HFF-Myc (cell line): ENCODE data around the gene SPACDR.
"Not testable (repeated sequence)": the region's sequence is repeated elsewhere in the genome, so short reads cannot be mapped to it uniquely, and the experiment has no call there.

Experiments
- DNase-seq: peaks from one replicate; pipeline ENCODE4 v3.0.0-alpha.2; 2011; ENCODE audit warnings: low read depth; ENCODE audit errors: extremely low read depth
- H3K4me3 ChIP-seq: replicated peaks from 2 replicates; pipeline ENCODE4 v1.5.1; 2011; ENCODE audit warnings: low read depth, mild to moderate bottlenecking, control low read depth, low read length
- TF ChIP-seq, protein P1 (sequence below): IDR thresholded peaks from 2 replicates; pipeline ENCODE4 v1.5.1; 2012; ENCODE audit warnings: mild to moderate bottlenecking, low read depth, low read length, control low read depth; ENCODE audit errors: missing control alignments

SPACDR gene

DNA sequence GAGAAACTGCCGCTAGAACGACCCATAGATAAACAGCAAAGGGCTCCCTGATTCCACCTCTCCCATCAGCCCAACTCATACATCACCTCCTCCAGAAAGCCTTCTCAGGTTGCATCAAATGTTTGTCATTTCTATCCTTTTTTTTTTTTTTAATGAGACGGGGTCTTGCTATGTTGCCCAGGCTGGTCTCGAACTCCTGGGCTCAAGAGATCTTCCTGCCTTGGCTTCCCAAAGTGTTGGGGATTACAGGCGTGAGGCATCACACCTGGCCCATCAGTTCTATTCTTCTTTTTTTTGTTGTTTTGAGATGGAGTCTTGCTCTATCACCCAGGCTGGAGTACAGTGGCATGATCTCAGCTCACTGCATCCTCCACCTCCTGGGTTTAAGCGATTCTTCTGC, 7.0 kb downstream of the SPACDR start:
- no peak for DNase-seq
- H3K4me3 ChIP-seq = no peak overlapping the region
- TF ChIP-seq, protein P1, sequence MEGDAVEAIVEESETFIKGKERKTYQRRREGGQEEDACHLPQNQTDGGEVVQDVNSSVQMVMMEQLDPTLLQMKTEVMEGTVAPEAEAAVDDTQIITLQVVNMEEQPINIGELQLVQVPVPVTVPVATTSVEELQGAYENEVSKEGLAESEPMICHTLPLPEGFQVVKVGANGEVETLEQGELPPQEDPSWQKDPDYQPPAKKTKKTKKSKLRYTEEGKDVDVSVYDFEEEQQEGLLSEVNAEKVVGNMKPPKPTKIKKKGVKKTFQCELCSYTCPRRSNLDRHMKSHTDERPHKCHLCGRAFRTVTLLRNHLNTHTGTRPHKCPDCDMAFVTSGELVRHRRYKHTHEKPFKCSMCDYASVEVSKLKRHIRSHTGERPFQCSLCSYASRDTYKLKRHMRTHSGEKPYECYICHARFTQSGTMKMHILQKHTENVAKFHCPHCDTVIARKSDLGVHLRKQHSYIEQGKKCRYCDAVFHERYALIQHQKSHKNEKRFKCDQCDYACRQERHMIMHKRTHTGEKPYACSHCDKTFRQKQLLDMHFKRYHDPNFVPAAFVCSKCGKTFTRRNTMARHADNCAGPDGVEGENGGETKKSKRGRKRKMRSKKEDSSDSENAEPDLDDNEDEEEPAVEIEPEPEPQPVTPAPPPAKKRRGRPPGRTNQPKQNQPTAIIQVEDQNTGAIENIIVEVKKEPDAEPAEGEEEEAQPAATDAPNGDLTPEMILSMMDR = no peak

DNA sequence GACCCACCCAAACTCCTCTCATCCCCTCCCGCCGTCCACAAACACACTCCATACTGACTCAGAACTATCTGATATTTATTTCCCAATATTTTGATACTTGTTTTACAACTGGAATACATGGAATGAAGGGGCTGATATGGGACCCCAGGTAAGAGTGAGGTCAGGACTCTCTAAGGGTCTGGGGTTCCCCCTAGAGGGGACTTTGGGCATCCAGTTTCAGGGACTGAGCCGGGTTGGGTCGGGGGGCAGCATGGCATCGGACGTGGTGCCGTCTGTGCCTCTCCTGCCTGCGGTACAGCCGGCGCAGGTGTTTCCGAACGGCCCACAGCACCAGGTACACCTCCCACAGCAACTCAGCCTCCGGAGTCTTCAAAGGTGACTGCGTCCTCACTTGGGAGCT, 7.5 kb downstream of the SPACDR start:
- H3K4me3 ChIP-seq = no peak overlapping the region
- TF ChIP-seq, protein P1 = no peak
- no peak for DNase-seq

DNA sequence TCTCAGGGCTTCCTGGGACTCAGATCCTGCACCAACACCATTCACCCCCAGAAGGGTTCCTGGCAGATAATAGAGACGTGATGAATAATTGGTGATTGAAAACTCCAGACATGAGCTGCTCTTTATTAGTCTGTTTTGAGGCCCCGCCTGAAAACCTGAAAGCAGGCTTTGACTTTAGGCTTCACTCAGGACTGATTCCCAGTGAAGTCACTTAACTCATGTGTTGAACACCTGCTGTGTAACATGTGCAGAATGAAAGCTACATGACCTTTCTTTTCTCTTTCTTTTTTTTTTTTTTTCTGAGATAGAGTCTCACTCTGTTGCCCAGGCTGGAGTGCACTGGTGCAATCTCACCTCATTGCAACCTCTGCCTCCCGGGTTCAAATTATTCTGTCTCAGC, 8.9 kb downstream of the SPACDR start:
- no peak overlapping the region for H3K4me3 ChIP-seq
- no peak for DNase-seq
- TF ChIP-seq, protein P1 = no peak

DNA sequence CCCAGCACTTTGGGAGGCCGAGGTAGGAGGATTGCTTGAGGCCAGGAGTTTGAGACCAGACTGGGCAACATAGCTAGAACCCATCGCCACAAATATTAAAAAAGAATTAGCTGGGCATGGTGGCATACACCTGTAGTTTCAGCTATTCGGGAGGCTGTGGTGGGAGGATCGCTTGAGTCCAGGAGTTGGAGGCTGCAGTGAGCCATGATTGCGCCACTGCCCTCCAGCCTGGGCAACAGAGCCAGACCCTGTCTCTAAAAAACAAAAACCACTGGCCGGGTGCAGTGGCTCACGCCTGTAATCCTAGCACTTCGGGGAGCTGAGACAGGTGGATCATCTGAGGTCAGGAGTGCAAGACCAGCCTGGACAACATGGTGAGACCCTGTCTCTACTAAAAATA, 10.2 kb downstream of the SPACDR start:
- DNase-seq, H3K4me3 ChIP-seq: not testable (repeated sequence)

DNA sequence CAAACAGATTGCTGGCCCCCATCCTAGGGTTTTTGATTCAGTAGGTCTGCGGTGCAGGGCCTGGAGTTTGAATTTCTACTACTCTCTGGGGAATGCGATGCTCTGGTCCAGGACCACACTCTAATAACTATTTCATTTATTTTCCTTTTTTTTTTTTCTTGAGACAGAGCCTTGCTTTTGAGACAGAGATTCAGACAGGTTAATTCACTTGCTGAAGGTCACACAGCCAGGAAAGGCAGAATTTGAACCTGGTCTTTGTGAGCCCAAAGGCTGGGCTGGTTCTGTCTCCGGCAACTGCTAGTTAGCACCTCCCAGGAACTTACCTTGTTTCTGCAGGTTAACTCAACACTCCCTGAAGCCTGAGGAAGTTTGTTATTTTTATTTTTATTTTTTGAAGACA, 11.5 kb downstream of the SPACDR start:
- TF ChIP-seq, protein P1 = no peak
- no peak for DNase-seq
- no peak overlapping the region for H3K4me3 ChIP-seq

DNA sequence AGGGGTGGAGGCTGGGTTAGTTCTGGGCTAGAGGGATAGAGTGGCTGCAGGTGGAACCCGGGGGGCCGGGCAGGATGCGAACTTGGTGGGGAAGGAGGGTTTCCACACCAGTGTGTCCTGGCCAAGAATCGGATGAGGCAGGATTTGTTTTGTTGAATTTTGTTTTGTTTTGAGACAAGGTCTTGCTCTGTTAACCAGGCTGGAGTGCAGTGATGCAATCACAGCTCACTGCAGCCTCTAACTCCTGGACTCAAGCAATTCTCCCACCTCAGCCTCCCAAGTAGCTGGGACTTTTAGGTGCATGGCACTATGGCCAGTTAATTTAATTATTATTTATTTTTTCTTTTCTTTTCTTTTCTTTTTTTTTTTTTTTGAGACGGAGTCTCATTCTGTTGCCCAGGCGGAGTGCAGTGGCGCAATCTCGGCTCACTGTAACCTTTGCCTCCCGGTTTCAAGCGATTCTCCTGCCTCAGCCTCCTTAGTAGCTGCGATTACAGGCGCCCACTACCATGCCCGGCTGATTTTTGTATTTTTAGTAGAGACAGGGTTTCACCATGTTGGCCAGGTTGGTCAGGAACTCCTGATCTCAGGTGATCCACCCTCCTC, 14.8 kb downstream of the SPACDR start:
- DNase-seq = no peak
- H3K4me3 ChIP-seq = no peak overlapping the region
- TF ChIP-seq, protein P1 = no peak

DNA sequence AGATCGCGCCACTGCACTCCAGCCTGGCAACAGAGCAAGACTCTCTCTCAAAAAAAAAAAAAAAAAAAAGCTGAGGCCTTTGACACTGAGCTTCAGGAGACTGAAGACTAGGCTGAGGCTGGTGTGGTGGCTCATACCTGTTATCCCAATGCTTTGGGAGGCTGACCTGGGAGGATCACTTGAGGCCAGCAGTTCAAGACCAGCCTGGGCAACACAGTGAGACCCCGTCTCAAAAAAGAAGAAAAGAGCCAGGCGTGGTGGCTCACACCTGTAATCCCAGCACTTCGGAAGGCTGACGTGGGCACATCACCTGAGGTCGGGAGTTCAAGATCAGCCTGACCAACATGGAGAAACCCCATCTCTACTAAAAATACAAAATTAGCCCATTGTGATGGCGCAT, 16.7 kb downstream of the SPACDR start:
- H3K4me3 ChIP-seq, DNase-seq: not testable (repeated sequence)

DNA sequence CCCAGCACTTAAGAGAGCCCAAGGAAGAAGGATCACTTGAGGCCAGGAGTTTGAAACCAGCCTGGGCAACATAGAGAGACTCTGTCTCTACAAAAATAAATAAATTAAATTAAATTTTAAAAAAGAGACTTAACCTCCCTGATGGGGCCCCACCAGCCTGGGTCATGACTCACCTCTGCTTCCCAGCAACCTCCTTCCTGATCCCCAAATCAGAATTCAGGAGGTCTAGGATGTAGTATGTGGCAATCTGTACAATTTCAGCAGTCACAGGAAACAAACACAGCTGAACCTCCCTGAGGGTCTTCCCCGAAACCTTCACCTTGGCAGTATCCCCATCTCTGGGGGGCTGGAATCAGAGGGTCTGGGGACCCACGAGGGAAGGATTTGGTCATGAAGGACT, 18.0 kb downstream of the SPACDR start:
- DNase-seq = no peak
- TF ChIP-seq, protein P1 = no peak
- H3K4me3 ChIP-seq = no peak overlapping the region
